ENCODE results near the gene RPL38.

RPL38 gene

DNA sequence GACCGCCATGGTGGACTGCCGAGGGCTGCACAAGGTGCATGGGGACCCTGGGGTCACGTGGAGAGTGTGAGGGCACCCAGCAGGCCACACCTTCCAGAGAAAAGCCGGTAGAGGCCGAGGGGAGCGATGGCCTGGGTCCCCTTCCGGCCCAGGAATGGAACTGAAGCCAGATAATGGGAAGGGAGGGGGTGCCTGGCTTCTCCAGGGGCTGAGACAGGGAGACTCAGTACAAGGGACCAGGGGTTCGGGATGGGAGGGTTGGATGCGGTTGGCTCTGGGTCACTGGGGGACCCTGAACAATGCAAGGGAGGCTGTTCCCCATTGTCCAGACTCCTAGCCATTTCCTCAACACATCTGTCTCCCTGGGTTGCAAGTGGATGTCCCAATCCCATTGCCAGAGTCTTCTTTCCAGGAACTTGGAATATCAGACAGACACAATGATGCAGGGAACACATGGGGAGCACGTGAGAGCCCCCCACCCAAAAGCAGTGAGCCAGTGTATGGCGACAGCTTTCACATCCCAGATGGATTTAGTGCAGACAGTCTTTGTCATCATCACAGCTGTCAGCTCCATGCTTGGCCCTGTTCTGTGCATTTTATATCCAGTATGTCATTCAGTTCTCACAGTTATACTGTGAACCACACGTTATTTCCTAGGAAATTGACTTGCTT is 47.0 kb downstream of the RPL38 start:
- Histone ChIP-seq H3K27me3 (ENCODE audit: control insufficient read depth, insufficient read depth, low read length) (no peaks in the 10 kb centered on the region), H3K9me3 (ENCODE audit: control insufficient read depth, low read length) (no peaks in the 10 kb centered on the region), H3K4me1 (ENCODE audit: control insufficient read depth, insufficient read depth, low read length) (no peaks in the 10 kb centered on the region), H3K4me3 (ENCODE audit: low read length) (no peak overlapping the region), H3K36me3 (ENCODE audit: control insufficient read depth, insufficient read depth, low read length) (no peaks in the 10 kb centered on the region), H3K9ac (ENCODE audit: low read length) (no peak overlapping the region)

GRCh38 chr17:74251051-74251450 is 47.6 kb downstream of the RPL38 start:
- no peak overlapping the region for H3K4me3 ChIP-seq (ENCODE audit: low read length)
- H3K9ac ChIP-seq (ENCODE audit: low read length) = no peak overlapping the region
- no peaks in the 10 kb centered on the region for H3K4me1 ChIP-seq (ENCODE audit: control insufficient read depth, insufficient read depth, low read length)
- H3K9me3 ChIP-seq (ENCODE audit: control insufficient read depth, low read length) = no peaks in the 10 kb centered on the region
- H3K36me3 ChIP-seq (ENCODE audit: control insufficient read depth, insufficient read depth, low read length) = no peaks in the 10 kb centered on the region
- H3K27me3 ChIP-seq (ENCODE audit: control insufficient read depth, insufficient read depth, low read length) = no peaks in the 10 kb centered on the region

DNA sequence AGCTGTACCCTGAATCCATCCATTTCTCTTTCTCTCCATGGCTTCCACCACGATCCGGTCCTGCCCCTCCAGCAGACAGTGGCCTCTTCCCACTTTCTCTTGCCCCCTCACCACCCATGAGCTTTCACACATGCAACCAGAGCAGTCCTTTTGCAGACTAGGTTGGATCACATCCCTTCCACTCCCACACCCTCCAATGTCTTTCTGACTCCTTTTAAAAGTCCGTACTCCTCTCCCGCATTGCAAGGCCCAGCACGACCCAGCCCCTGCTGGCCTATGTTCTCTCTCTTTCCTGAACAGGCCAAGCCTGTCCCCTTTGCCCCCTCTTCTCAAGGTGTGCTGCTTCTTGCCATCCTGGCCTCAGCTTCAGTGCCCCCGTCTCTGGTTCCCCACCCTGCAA is 48.1 kb downstream of the RPL38 start:
- no peaks in the 10 kb centered on the region for H3K27me3 ChIP-seq (ENCODE audit: control insufficient read depth, insufficient read depth, low read length)

GRCh38 chr17:74252211-74252610 is 48.7 kb downstream of the RPL38 start:
- no peak overlapping the region for H3K4me3 ChIP-seq (ENCODE audit: low read length)
- H3K36me3 ChIP-seq (ENCODE audit: control insufficient read depth, insufficient read depth, low read length) = no peaks in the 10 kb centered on the region
- H3K27me3 ChIP-seq (ENCODE audit: control insufficient read depth, insufficient read depth, low read length) = no peaks in the 10 kb centered on the region
- no peaks in the 10 kb centered on the region for H3K9me3 ChIP-seq (ENCODE audit: control insufficient read depth, low read length)
- H3K9ac ChIP-seq (ENCODE audit: low read length) = no peak overlapping the region
- H3K4me1 ChIP-seq (ENCODE audit: control insufficient read depth, insufficient read depth, low read length) = no peaks in the 10 kb centered on the region

More for the DNA sequence above, 48.1 kb downstream of the RPL38 start:
- Histone ChIP-seq H3K4me1 (ENCODE audit: control insufficient read depth, insufficient read depth, low read length) (no peaks in the 10 kb centered on the region), H3K4me3 (ENCODE audit: low read length) (no peak overlapping the region), H3K9ac (ENCODE audit: low read length) (no peak overlapping the region), H3K36me3 (ENCODE audit: control insufficient read depth, insufficient read depth, low read length) (no peaks in the 10 kb centered on the region), H3K9me3 (ENCODE audit: control insufficient read depth, low read length) (no peaks in the 10 kb centered on the region)

GRCh38 chr17:74253036-74253435 is 49.6 kb downstream of the RPL38 start:
- Histone ChIP-seq H3K9ac (ENCODE audit: low read length) (no peak overlapping the region), H3K9me3 (ENCODE audit: control insufficient read depth, low read length) (no peaks in the 10 kb centered on the region), H3K27me3 (ENCODE audit: control insufficient read depth, insufficient read depth, low read length) (no peaks in the 10 kb centered on the region), H3K36me3 (ENCODE audit: control insufficient read depth, insufficient read depth, low read length) (no peaks in the 10 kb centered on the region), H3K4me1 (ENCODE audit: control insufficient read depth, insufficient read depth, low read length) (no peaks in the 10 kb centered on the region), H3K4me3 (ENCODE audit: low read length) (no peak overlapping the region)

DNA sequence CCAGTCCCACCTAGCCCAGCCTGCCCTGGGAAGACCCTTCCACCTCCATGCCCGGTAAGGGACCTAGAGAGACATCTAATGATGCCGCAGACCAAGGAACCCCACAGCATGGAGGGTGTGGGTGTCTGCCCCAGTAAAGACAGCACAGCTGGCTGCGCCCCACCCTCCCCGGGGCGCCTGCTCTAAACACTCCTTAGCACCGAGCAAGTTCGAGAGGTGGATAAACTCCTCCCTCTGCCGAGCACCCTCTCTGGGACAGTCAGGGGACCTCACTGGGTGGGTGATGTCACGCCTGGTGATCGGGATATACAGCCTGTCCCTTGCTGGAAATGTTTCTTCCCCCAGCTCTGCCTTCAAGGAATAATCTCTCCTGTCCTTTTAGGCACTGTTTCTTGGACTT is 53.8 kb downstream of the RPL38 start:
- Histone ChIP-seq H3K27me3 (ENCODE audit: control insufficient read depth, insufficient read depth, low read length) (peaks cover 3% of the 10 kb centered on the region), H3K4me1 (ENCODE audit: control insufficient read depth, insufficient read depth, low read length) (no peaks in the 10 kb centered on the region), H3K4me3 (ENCODE audit: low read length) (no peak overlapping the region), H3K36me3 (ENCODE audit: control insufficient read depth, insufficient read depth, low read length) (no peaks in the 10 kb centered on the region), H3K9me3 (ENCODE audit: control insufficient read depth, low read length) (no peaks in the 10 kb centered on the region), H3K9ac (ENCODE audit: low read length) (no peak overlapping the region)

DNA sequence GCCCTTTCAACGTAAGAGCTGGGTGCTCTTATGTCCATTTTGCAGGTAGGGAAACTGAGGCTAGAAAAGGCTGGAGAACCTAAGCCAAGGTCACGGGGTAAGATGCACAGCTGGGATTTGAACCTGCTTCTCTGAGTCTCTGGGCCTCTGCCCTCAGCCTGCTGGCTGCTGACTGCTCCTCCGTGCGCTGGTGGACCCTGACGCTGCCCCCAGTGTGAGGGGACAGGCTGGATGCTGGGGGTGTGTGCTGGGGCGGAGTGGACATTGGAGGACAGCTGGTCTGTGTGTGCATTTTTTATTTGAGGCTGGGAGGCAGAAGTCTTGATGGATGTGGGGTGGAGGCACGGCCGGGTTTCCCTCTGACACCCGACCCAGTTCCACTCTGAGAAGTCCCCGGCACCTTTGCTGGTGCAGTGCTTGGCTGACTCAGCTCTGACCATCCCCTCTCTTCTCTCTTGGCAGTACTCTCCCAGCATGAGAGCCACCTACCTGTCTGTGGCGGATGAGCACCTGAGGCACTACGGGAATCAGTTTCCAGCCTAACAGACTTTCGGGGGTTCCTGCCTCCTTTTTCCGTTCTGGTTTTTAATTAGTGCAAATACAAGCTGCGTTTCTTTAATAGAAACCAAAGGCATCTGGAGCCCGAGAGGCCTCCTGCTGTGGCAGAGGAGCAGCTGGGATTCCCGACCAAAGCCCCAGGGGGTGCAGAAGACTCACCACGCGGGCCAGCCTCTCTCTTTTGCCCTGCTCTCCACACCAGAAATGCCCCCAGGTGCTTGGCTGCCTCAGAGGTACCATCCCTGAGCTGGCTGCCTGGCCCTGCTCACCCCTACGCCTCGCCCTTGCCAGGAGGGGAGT is 56.4 kb downstream of the RPL38 start:
- Histone ChIP-seq H3K4me3 (ENCODE audit: low read length) (no peak overlapping the region), H3K4me1 (ENCODE audit: control insufficient read depth, insufficient read depth, low read length) (no peaks in the 10 kb centered on the region), H3K27me3 (ENCODE audit: control insufficient read depth, insufficient read depth, low read length) (peaks cover 3% of the 10 kb centered on the region), H3K9ac (ENCODE audit: low read length) (no peak overlapping the region), H3K36me3 (ENCODE audit: control insufficient read depth, insufficient read depth, low read length) (no peaks in the 10 kb centered on the region), H3K9me3 (ENCODE audit: control insufficient read depth, low read length) (no peaks in the 10 kb centered on the region)
